GM23338 (cell line): ENCODE measurements around the gene DSG4. TPM values are rescaled to one million over a fixed set of nuclear protein-coding genes. Genes with fewer than 3 reads are reported as not detected.

Experiments used
- ATAC-seq: fragments of 200-7000 bp; cut with Tn5 transposase; 3 replicates; pipeline ENCODE4 v1.9.1; 2020
- DNase-seq: peaks from one replicate; pipeline ENCODE4 v3.0.0-alpha.2; 2015; ENCODE audit warnings: low spot score
- H2AFZ ChIP-seq: fragments of 200-600 bp; sonication (generic); 2 replicates; pipeline ENCODE4 v1.8.0; 2016; ENCODE audit warnings: antibody characterized with exemption, mild to moderate bottlenecking, moderate library complexity
- H3F3A ChIP-seq: fragments of 200-600 bp; sonication (generic); replicated peaks from 2 replicates; pipeline ENCODE4 v1.8.0; 2017; ENCODE audit warnings: antibody characterized with exemption, mixed run types, low read depth
- H3K27ac ChIP-seq: fragments of 200-600 bp; sonication (generic); 2 replicates; pipeline ENCODE4 v1.6.1; 2016; ENCODE audit warnings: low read depth
- H3K27me3 ChIP-seq: fragments of 200-600 bp; sonication (generic); 2 replicates; pipeline ENCODE4 v1.8.0; 2016; ENCODE audit warnings: mild to moderate bottlenecking, mixed run types, moderate library complexity; ENCODE audit not compliant: insufficient read depth
- H3K36me3 ChIP-seq: fragments of 200-600 bp; sonication (generic); 2 replicates; pipeline ENCODE4 v1.8.0; 2016; ENCODE audit warnings: mild to moderate bottlenecking; ENCODE audit not compliant: insufficient read depth
- H3K4me1 ChIP-seq: fragments of 200-600 bp; sonication (generic); 2 replicates; pipeline ENCODE4 v1.8.0; 2016; ENCODE audit warnings: mild to moderate bottlenecking, moderate library complexity; ENCODE audit not compliant: insufficient read depth
- H3K4me2 ChIP-seq: fragments of 200-600 bp; sonication (generic); 2 replicates; pipeline ENCODE4 v1.7.1; 2017; ENCODE audit warnings: mixed run types
- H3K4me3 ChIP-seq: fragments of 200-600 bp; sonication (generic); 2 replicates; pipeline ENCODE4 v1.6.1; 2016; ENCODE audit warnings: mixed run types
- H3K79me2 ChIP-seq: fragments of 200-600 bp; sonication (generic); replicated peaks from 2 replicates; pipeline ENCODE4 v1.8.0; 2017; ENCODE audit warnings: mild to moderate bottlenecking; ENCODE audit not compliant: insufficient read depth
- H3K9me2 ChIP-seq: fragments of 200-600 bp; sonication (generic); 2 replicates; pipeline ENCODE4 v1.8.0; 2017; ENCODE audit not compliant: insufficient read depth
- H4K20me1 ChIP-seq: fragments of 200-600 bp; sonication (generic); replicated peaks from 2 replicates; pipeline ENCODE4 v1.8.0; 2017; ENCODE audit warnings: mild to moderate bottlenecking; ENCODE audit not compliant: insufficient read depth
- H3K27ac Mint-ChIP-seq: 2 replicates; pipeline ENCODE4 v1.8.0; 2020; ENCODE audit warnings: inconsistent platforms, mild to moderate bottlenecking, moderate library complexity, mixed read lengths
- H3K27me3 Mint-ChIP-seq: 3 replicates; pipeline ENCODE4 v1.8.0; 2022; ENCODE audit warnings: low read depth, mild to moderate bottlenecking, moderate library complexity, mixed read lengths, inconsistent platforms; ENCODE audit not compliant: insufficient read depth, poor library complexity
- H3K36me3 Mint-ChIP-seq: 3 replicates; pipeline ENCODE4 v1.8.0; 2021; ENCODE audit warnings: low read depth, mild to moderate bottlenecking, inconsistent platforms, moderate library complexity, mixed read lengths
- H3K4me1 Mint-ChIP-seq: 3 replicates; pipeline ENCODE4 v1.8.0; 2020; ENCODE audit warnings: mild to moderate bottlenecking, inconsistent platforms, mixed read lengths
- H3K4me3 Mint-ChIP-seq: 3 replicates; pipeline ENCODE4 v1.8.0; 2021; ENCODE audit warnings: moderate library complexity, mild to moderate bottlenecking, inconsistent platforms, mixed read lengths
- H3K9me3 Mint-ChIP-seq: 3 replicates; pipeline ENCODE4 v1.8.0; 2020; ENCODE audit warnings: moderate library complexity, mild to moderate bottlenecking, inconsistent platforms, mixed read lengths
- CREB1 ChIP-seq: fragments of 250-450 bp; sonication (Bioruptor Pico); IDR thresholded peaks from 2 replicates; pipeline ENCODE4 v1.5.0; 2020; ENCODE audit warnings: low read depth, mild to moderate bottlenecking, moderate library complexity
- CTCF ChIP-seq, 2 experiments: fragments of 200-600 bp in 1 of 2; sonication (generic) in 1 of 2; conservative IDR thresholded peaks; 2 replicates each; pipeline versions ENCODE4 v1.5.1 to v1.6.1; 2016 to 2017; ENCODE audit warnings: antibody characterized with exemption in 2 of 2, low read depth in 2 of 2, mild to moderate bottlenecking in 2 of 2, moderate library complexity in 1 of 2
- ETS1 ChIP-seq: IDR thresholded peaks from 2 replicates; pipeline ENCODE4 v1.6.1; 2016; ENCODE audit warnings: antibody characterized with exemption
- EZH2 ChIP-seq: fragments of 200-600 bp; sonication (generic); IDR thresholded peaks from one replicate; pipeline ENCODE4 v1.8.0; 2017; ENCODE audit warnings: antibody characterized with exemption, mild to moderate bottlenecking, low read depth; ENCODE audit not compliant: unreplicated experiment
- EZH2phosphoT487 ChIP-seq: fragments of 200-600 bp; sonication (generic); IDR thresholded peaks from one replicate; pipeline ENCODE4 v1.8.1; 2018; ENCODE audit warnings: antibody characterized with exemption; ENCODE audit not compliant: unreplicated experiment
- JUNB ChIP-seq: IDR thresholded peaks from one replicate; pipeline ENCODE4 v1.6.1; 2016; ENCODE audit warnings: antibody characterized with exemption; ENCODE audit not compliant: unreplicated experiment
- NANOG ChIP-seq: IDR thresholded peaks from 2 replicates; pipeline ENCODE4 v1.6.1; 2016; ENCODE audit warnings: antibody characterized with exemption, borderline replicate concordance
- POLR2AphosphoS5 ChIP-seq: IDR thresholded peaks from 2 replicates; pipeline ENCODE4 v1.6.1; 2016; ENCODE audit warnings: antibody characterized with exemption, low read depth
- REST ChIP-seq: IDR thresholded peaks from one replicate; pipeline ENCODE4 v1.6.1; 2018; ENCODE audit warnings: antibody characterized with exemption; ENCODE audit not compliant: unreplicated experiment
- STAT1 ChIP-seq: IDR thresholded peaks from one replicate; pipeline ENCODE4 v1.6.1; 2016; ENCODE audit warnings: antibody characterized with exemption; ENCODE audit not compliant: unreplicated experiment
- ZNF114 ChIP-seq: fragments of 250-450 bp; sonication (Bioruptor Pico); IDR thresholded peaks from 2 replicates; pipeline ENCODE4 v1.5.0; 2020; ENCODE audit warnings: mild to moderate bottlenecking, moderate library complexity
- ZNF331 ChIP-seq: fragments of 250-450 bp; sonication (Bioruptor Pico); IDR thresholded peaks from 2 replicates; pipeline ENCODE4 v1.5.0; 2020; ENCODE audit warnings: low read depth, mild to moderate bottlenecking, moderate library complexity
- ZNF462 ChIP-seq: fragments of 250-450 bp; sonication (Bioruptor Pico); IDR thresholded peaks from 2 replicates; pipeline ENCODE4 v1.5.0; 2020; ENCODE audit warnings: mild to moderate bottlenecking, moderate library complexity
- polyA plus RNA-seq: library from polyadenylated mRNA; unstranded; fragments of >200 nt; fragmentation: Nextera tagmentation; extraction: Ambion mirVana; gene quantifications from 2 replicates; pipeline ENCODE4 v1.2.1, GENCODE V29; 2016
- total RNA-seq: library from RNA; depleted of rRNA; stranded (reverse); fragments of >200 nt; shearing (Covaris generic); gene quantifications from 2 replicates; pipeline ENCODE4 v1.2.3, GENCODE V29; 2014

The DSG4 gene
- total and polyA plus RNA-seq, 2 experiments from 2014 or later: not detected

GRCh38 chr18:31354990-31355389 lies 21.6 kb upstream of the DSG4 start:
- no peaks in the 10 kb centered on the region for H3F3A ChIP-seq
- no peak overlapping the region for H3K4me3 ChIP-seq
- no peak overlapping the region for H2AFZ ChIP-seq
- no peak for DNase-seq
- no peak overlapping the region for H3K4me2 ChIP-seq
- no peaks in the 10 kb centered on the region for H3K79me2 ChIP-seq
- no peaks in the 10 kb centered on the region for H3K4me1 ChIP-seq
- H3K27me3 Mint-ChIP-seq: no peaks in the 10 kb centered on the region
- H3K27ac ChIP-seq: no peak overlapping the region
- no peaks in the 10 kb centered on the region for H3K4me1 Mint-ChIP-seq
- no peak overlapping the region for H3K4me3 Mint-ChIP-seq
- ATAC-seq: no peak
- TF ChIP-seq ETS1: no peak
- no peak for TF ChIP-seq JUNB
- no peak for TF ChIP-seq NANOG
- TF ChIP-seq CTCF (conservative IDR thresholded peaks at IDR 0.05; ENCODE audit: low read depth in 2 of 2): no peak
- no peak for TF ChIP-seq ZNF462 (CRISPR knock-in tag)
- TF ChIP-seq ZNF114 (CRISPR knock-in tag): no peak
- no peak for TF ChIP-seq EZH2phosphoT487
- no peak for TF ChIP-seq STAT1
- TF ChIP-seq ZNF331 (CRISPR knock-in tag): no peak
- no peak for TF ChIP-seq POLR2AphosphoS5
- no peak for TF ChIP-seq EZH2
- TF ChIP-seq CREB1: no peak
- no peak for TF ChIP-seq REST
- H3K9me3 Mint-ChIP-seq: peaks cover 16% of the 10 kb centered on the region
- peaks cover 18% of the 10 kb centered on the region for H3K36me3 Mint-ChIP-seq
- H4K20me1 ChIP-seq: no peaks in the 10 kb centered on the region
- 0 out of 2 replicates have a peak, but pooled peaks cover 5% of the 10 kb centered on the region for H3K9me2 ChIP-seq
- no peaks in the 10 kb centered on the region for H3K27me3 ChIP-seq
- no peaks in the 10 kb centered on the region for H3K36me3 ChIP-seq
- H3K27ac Mint-ChIP-seq: no peak overlapping the region; the same call in 1 of the 2 replicates
